Bronchial epithelial cell (primary cell): ENCODE measurements around the gene EYA3. TPM values are rescaled to one million over a fixed set of nuclear protein-coding genes. Genes with fewer than 3 reads are reported as not detected.

ENCODE experiments used
- DNase-seq: peaks from one replicate; pipeline ENCODE4 v3.0.0-alpha.2; 2010; ENCODE audit warnings: low read depth
- FAIRE-seq: peaks from 2 replicates; lab custom pipeline; 2011; peaks lifted over from hg19 to GRCh38; lab: Jason Lieb, UNC
- H3K27me3 ChIP-seq: 2 replicates; pipeline ENCODE4 v1.5.1; 2011; ENCODE audit warnings: low read length; ENCODE audit not compliant: control insufficient read depth, insufficient read depth
- H3K36me3 ChIP-seq: 2 replicates; pipeline ENCODE4 v1.5.1; 2011; ENCODE audit warnings: low read length; ENCODE audit not compliant: control insufficient read depth, insufficient read depth
- H3K4me3 ChIP-seq: 2 replicates; pipeline ENCODE4 v1.5.1; 2011; ENCODE audit warnings: mild to moderate bottlenecking, low read depth, low read length, control low read depth
- total RNA-seq: library from RNA; depleted of rRNA; stranded (reverse); fragments of >200 nt; gene quantifications from 2 replicates; pipeline ENCODE4 v1.2.1, GENCODE V29; 2014
- TF ChIP-seq, protein P1 (sequence below): IDR thresholded peaks from 2 replicates; pipeline ENCODE4 v1.5.1; 2011; ENCODE audit warnings: mild to moderate bottlenecking, moderate library complexity, low read length, control low read depth, inconsistent platforms; ENCODE audit not compliant: insufficient read depth, severe bottlenecking

Gene EYA3
- total RNA-seq, 1 donor from 2014 or later = 7.1 TPM

DNA sequence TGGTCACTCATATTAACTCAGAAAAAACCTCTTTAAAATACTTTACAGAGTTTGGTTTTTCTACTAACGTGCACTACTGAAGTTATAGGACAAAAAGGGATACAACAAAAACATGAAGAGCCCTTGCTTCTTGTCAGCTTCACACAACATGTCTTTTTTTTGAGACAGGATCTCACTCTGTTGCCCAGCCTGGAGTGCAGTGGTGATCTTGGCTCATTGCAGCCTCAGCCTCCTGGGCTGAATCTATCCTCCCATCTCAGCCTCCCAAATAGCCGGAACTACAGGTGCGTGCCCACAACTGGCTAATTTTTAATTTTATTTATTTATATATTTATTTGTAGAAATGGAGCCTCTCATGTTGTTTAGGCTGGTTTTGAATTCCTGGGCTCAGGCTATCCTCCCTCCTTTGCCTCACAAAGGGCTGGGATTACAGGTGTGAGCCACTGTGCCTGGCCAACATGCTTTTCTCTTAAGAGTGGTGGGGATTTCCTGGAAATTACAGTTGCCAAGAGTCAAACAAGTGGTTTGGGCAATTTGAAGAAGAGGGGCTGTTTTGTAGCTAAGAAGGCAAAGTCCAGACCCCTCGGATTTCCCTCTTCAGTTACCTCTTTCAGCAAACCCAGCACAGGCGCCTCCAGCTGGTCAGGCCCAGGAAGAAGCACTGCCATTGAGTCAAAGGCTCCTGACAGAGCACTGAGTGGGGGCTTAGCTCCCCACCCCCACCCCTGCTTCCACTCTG, 160.0 kb downstream of the EYA3 start:
- no peak overlapping the region for H3K4me3 ChIP-seq
- TF ChIP-seq, protein P1, sequence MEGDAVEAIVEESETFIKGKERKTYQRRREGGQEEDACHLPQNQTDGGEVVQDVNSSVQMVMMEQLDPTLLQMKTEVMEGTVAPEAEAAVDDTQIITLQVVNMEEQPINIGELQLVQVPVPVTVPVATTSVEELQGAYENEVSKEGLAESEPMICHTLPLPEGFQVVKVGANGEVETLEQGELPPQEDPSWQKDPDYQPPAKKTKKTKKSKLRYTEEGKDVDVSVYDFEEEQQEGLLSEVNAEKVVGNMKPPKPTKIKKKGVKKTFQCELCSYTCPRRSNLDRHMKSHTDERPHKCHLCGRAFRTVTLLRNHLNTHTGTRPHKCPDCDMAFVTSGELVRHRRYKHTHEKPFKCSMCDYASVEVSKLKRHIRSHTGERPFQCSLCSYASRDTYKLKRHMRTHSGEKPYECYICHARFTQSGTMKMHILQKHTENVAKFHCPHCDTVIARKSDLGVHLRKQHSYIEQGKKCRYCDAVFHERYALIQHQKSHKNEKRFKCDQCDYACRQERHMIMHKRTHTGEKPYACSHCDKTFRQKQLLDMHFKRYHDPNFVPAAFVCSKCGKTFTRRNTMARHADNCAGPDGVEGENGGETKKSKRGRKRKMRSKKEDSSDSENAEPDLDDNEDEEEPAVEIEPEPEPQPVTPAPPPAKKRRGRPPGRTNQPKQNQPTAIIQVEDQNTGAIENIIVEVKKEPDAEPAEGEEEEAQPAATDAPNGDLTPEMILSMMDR = no peak
- DNase-seq (no peak), FAIRE-seq (no peak)
- H3K27me3 ChIP-seq = no peaks in the 10 kb centered on the region
- no peaks in the 10 kb centered on the region for H3K36me3 ChIP-seq

DNA sequence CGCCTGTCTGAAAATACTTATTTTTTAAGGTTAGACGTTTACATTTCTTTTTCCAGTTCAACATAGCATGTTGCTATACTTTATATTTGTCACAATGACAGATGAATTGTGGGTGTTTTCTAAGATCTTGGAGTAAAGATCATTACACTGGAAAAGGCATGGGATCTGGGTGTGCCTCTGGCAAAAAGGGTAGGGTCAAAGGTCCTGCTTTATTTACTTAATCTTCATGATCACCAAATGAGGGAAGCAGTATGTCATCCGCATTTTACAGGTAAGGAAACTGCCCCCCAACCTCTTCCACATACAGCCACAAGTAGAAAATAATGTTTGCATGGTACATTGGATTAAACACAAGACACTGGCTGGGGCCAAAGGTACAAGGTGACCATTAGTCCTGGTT, 166.1 kb downstream of the EYA3 start:
- no peak for FAIRE-seq
- H3K36me3 ChIP-seq = no peaks in the 10 kb centered on the region
- no peak overlapping the region for H3K4me3 ChIP-seq
- DNase-seq = no peak
- TF ChIP-seq, protein P1 = no peak
- no peaks in the 10 kb centered on the region for H3K27me3 ChIP-seq

Other genes with a start within 250 kb of the EYA3 start
- gene THEMIS2, start 216.1 kb downstream of the EYA3 start, total RNA-seq = 2.1 and 2.4 TPM in 2 replicates
- gene RPA2, start 174.0 kb downstream of the EYA3 start, total RNA-seq = 20.5 and 25.0 TPM in 2 replicates
- gene SMPDL3B, start 153.6 kb downstream of the EYA3 start, total RNA-seq = 2.4 and 2.7 TPM in 2 replicates
- 2.4 and 3.2 TPM in 2 replicates for gene XKR8, start 128.6 kb downstream of the EYA3 start, total RNA-seq
- 5.0 and 10.9 TPM in 2 replicates for gene PTAFR, start 88.1 kb upstream of the EYA3 start, total RNA-seq
- 44.2 and 51.7 TPM in 2 replicates for gene DNAJC8, start 144.4 kb upstream of the EYA3 start, total RNA-seq
- gene ATP5IF1, start 147.5 kb upstream of the EYA3 start, total RNA-seq = 286 and 496 TPM in 2 replicates
- gene SESN2, start 170.9 kb upstream of the EYA3 start, total RNA-seq = 24.2 and 36.4 TPM in 2 replicates
- 55.0 and 59.5 TPM in 2 replicates for gene MED18, start 240.4 kb upstream of the EYA3 start, total RNA-seq